ENCODE data around the gene KDM5B.

GRCh38 chr1:202801175-202801574, 7.0 kb downstream of the KDM5B start:
- TF ChIP-seq CTCF (IDR thresholded peaks at IDR 0.05) (no peak), POLR2A (IDR thresholded peaks at IDR 0.05) (no peak)

All from body of pancreas (tissue), 4 donors.